SK-N-MC (cell line): ENCODE measurements around the gene RHBDL1.

Experiments used
- DNase-seq: peaks from one replicate; pipeline ENCODE4 v3.0.0-alpha.2; 2011; ENCODE audit warnings: low read depth, low spot score
- H3K27ac ChIP-seq: fragments of 200-600 bp; sonication (generic); 2 replicates; pipeline ENCODE4 v1.5.1; 2016; ENCODE audit warnings: mixed run types
- H3K36me3 ChIP-seq: fragments of 200-600 bp; sonication (generic); 2 replicates; pipeline ENCODE4 v1.6.1; 2017; ENCODE audit warnings: antibody characterized with exemption, low read length, mixed read lengths; ENCODE audit not compliant: insufficient read depth
- H3K4me3 ChIP-seq: fragments of 200-600 bp; sonication (generic); 2 replicates; pipeline ENCODE4 v1.5.1; 2016
- H3K9ac ChIP-seq: fragments of 200-600 bp; sonication (generic); 2 replicates; pipeline ENCODE4 v1.8.0; 2017; ENCODE audit warnings: mixed run types, mixed read lengths; ENCODE audit not compliant: insufficient read length
- H3K9me3 ChIP-seq: fragments of 200-600 bp; sonication (generic); 2 replicates; pipeline ENCODE4 v1.6.1; 2017; ENCODE audit warnings: low read depth, mild to moderate bottlenecking, antibody characterized with exemption, low read length, moderate library complexity, mixed read lengths
- EZH2 ChIP-seq: fragments of 200-600 bp; sonication (generic); IDR thresholded peaks from one replicate; pipeline ENCODE4 v1.6.1; 2017; ENCODE audit warnings: antibody characterized with exemption
- FOXP2 ChIP-seq: optimal IDR thresholded peaks from 2 replicates; pipeline ENCODE3; 2011; ENCODE audit warnings: mild to moderate bottlenecking, moderate library complexity; ENCODE audit not compliant: insufficient read depth; ENCODE audit errors: extremely low read length, control extremely low read depth
- POLR2AphosphoS5 ChIP-seq: IDR thresholded peaks from 2 replicates; pipeline ENCODE4 v1.6.1; 2012; ENCODE audit warnings: mild to moderate bottlenecking, low read depth, low read length, borderline replicate concordance

Gene RHBDL1

DNA sequence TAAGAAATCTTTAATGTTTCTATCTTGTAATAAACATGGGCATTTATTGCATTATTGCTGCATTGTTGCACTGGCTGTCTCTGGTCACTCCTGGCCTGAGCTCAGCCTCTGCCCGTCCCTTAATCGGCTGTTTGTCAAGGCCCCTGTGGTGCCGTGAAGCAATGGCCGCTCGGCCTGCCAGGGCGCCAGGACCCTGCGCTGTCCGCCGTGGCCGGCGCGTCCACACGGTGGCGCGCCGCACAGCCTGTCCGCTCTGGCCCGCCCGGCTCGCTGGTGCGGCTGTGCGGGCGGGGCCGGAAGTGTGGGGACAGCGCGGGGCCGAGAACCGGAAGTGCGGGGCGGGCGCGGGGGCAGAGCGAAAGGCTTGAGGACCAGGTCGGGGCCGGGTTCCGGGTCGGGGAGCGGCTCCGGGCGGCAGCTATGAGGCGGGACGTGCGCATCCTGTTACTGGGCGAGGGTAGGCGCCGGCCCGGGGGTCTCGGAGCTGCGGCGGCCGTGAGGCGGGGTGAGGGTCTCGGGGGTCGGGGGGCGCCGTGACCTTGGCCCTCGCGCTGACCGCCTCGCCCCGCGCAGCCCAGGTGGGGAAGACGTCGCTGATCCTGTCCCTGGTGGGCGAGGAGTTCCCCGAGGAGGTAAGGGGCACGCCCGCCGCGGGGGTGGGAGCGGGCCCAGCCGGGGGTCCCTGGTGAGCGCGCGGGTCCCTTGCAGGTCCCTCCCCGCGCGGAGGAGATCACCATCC lies 7.5 kb upstream of the RHBDL1 start, which contains the start of gene RHOT2:
Gene RHOT2, plus strand, starts transcription at position 353 of the 739 bp plus-strand sequence. Its CDS starts 68 bp downstream, at position 421.
- Histone ChIP-seq H3K27ac (peak within 1 kb of the TSS; percentile 83), H3K4me3 (peak within 1 kb of the TSS; percentile 94), H3K9me3 (no peaks in the 10 kb centered on the region), H3K9ac (peak within 1 kb of the TSS; percentile 98), H3K36me3 (peaks cover 37% of the 10 kb centered on the region; the same call in 1 of the 2 replicates)
- DNase-seq = no peak
- TF ChIP-seq EZH2 = no peak
- peak; percentile 43 for TF ChIP-seq FOXP2
- peak; percentile 86 for TF ChIP-seq POLR2AphosphoS5

DNA sequence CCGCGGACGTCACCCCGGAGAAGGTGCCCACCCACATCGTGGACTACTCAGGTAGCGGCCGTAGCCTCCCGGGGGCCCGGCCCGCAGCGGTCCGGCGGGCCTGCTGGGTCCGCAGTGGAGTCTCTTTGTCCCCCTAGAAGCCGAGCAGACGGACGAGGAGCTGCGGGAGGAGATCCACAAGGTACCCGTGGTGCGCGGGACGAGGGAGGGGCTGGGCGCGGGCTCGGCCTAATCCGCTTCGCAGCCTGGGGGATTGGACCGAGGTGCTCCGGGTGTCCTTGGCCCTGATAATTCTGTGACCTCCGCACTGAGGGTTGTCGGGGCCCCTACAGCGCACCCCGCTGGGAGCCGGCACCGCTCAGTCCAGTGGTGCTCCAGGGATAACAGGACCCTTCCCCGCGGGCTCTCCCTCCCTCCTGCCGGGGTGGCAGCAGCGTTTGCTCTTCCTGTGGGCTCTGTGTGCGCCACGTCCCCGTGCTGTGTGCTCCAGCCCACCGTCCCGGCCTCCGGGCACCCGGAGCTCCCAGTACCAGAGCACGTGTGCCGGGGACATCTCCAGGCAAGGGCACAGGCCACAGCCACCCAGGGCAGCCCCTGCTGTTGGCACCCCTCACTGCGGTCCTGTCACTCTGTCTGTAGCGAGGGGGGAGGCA lies 6.8 kb upstream of the RHBDL1 start:
- no peak for TF ChIP-seq FOXP2
- TF ChIP-seq EZH2 = no peak
- TF ChIP-seq POLR2AphosphoS5 = no peak
- peaks cover 42% of the 10 kb centered on the region; the same call in 1 of the 2 replicates for H3K36me3 ChIP-seq
- peak overlapping the region; percentile 98 for H3K9ac ChIP-seq
- H3K27ac ChIP-seq = peak overlapping the region; percentile 83
- H3K9me3 ChIP-seq = no peaks in the 10 kb centered on the region
- peak overlapping the region; percentile 94 for H3K4me3 ChIP-seq
- DNase-seq = no peak

DNA sequence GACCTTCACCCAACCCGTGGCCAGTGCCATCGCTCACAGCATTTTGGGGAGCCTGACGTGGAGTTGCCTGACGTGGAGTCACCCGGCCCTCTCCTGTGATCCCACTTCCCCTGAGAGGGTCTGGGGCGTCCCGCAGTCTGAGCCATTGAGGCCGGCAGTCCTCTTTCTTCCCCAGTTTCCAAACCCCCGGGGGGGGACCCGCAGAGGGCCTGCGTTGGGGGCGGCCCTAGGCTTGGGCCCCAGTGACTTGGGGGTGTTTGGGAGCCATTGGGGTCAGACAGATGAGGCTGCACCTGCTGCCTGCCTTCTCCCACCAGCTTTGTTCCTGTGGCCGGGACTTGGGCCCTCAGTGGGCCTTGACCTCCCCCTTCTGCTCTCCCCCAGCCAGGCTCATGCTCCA lies 5.8 kb upstream of the RHBDL1 start:
- Histone ChIP-seq H3K9ac (no peak overlapping the region), H3K4me3 (no peak overlapping the region), H3K9me3 (no peaks in the 10 kb centered on the region), H3K27ac (no peak overlapping the region), H3K36me3 (peaks cover 49% of the 10 kb centered on the region; the same call in 1 of the 2 replicates)
- no peak for DNase-seq
- TF ChIP-seq FOXP2 (no peak), EZH2 (no peak), POLR2AphosphoS5 (no peak)

DNA sequence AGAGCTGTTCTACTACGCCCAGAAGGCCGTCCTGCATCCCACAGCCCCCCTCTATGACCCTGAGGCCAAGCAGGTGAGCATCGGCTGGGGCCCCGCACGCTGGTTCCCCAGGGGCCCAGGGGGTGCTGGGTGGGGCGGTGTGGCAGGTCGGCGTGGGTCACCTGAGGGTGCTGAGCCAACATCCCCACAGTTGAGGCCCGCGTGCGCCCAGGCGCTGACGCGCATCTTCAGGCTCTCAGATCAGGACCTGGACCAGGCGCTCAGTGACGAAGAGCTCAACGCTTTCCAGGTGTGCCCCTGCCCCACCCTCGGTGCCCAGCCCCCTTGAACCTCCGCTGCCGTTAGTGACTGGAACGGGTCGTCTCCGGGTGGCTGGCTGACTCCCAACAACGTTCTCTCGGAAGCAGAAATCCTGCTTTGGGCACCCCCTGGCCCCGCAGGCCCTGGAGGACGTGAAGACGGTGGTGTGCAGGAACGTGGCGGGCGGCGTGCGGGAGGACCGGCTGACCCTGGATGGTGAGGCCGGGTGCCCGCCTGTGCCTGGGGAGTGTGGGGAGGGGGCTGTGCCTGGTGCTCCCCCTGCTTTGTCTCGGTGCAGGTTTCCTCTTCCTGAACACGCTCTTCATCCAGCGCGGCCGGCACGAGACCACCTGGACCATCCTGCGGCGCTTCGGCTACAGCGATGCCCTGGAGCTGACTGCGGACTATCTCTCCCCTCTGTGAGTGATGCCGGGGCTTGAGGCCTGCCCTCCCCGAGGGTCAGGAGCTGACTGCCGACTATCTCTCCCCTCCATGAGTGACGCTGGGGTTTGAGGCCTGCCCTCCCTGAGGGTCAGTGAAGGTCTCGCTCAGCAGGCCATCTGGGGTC lies 4.8 kb upstream of the RHBDL1 start:
- TF ChIP-seq POLR2AphosphoS5 (no peak), EZH2 (no peak)
- H3K9me3 ChIP-seq = no peaks in the 10 kb centered on the region
- no peak for DNase-seq
- no peak overlapping the region for H3K27ac ChIP-seq
- no peak overlapping the region for H3K9ac ChIP-seq
- H3K36me3 ChIP-seq = peaks cover 49% of the 10 kb centered on the region; the same call in 1 of the 2 replicates
- no peak overlapping the region for H3K4me3 ChIP-seq

DNA sequence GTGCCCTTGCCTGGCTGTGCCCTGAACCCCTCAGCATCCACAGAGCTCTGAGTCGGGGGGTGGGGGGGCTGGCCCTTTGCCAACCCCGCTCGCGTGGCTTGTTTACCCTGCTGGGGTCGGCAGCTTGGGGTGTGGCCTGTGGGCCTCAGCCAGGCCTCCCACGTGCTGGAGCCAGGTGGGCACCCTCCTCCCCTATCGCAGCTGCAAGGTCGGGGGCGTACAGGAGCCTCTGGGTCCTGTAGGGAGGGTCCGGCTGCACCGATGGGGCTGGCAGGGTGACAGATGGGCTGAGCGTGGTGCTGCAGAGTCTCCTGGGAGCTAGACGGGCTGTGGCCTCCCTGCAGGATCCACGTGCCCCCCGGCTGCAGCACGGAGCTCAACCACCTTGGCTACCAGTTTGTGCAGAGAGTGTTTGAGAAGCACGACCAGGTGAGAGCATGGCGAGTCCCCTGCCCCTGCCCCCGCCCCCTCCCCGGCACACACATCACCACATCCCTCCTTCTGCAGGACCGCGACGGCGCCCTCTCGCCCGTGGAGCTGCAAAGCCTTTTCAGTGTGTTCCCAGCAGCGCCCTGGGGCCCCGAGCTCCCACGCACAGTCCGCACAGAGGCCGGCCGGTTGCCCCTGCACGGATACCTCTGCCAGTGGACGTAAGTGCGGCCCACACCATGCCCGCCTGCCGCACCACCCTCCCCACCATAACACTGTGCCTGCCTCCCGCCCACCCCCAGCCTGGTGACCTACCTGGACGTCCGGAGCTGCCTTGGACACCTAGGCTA lies 3.9 kb upstream of the RHBDL1 start:
- Histone ChIP-seq H3K27ac (no peak overlapping the region), H3K9ac (no peak overlapping the region), H3K9me3 (no peaks in the 10 kb centered on the region), H3K4me3 (no peak overlapping the region), H3K36me3 (peaks cover 49% of the 10 kb centered on the region; the same call in 1 of the 2 replicates)
- TF ChIP-seq POLR2AphosphoS5 (no peak), FOXP2 (no peak), EZH2 (no peak)
- no peak for DNase-seq

DNA sequence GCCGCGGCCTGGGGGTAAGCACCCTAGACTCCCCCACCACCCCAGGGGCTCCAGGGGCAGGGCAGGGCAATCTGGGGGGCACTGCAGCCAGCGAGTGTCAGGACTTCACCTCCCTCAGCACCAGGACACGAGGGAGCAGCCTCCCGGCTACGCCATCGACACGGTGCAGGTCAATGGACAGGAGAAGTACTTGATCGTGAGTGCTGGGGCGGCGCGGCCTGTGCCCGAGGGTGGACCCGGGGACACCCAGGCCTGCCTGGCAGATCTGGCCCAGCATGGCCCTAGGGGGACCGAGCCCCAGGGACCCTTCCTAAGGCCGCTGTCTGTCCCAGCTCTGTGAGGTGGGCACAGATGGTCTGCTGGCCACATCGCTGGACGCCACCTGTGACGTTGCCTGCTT lies 3.1 kb upstream of the RHBDL1 start:
- H3K9me3 ChIP-seq = no peaks in the 10 kb centered on the region
- no peak overlapping the region for H3K27ac ChIP-seq
- no peak overlapping the region for H3K4me3 ChIP-seq
- H3K9ac ChIP-seq = no peak overlapping the region
- DNase-seq = no peak
- no peak for TF ChIP-seq EZH2
- TF ChIP-seq POLR2AphosphoS5 = no peak
- TF ChIP-seq FOXP2 = no peak
- peaks cover 49% of the 10 kb centered on the region; the same call in 1 of the 2 replicates for H3K36me3 ChIP-seq

DNA sequence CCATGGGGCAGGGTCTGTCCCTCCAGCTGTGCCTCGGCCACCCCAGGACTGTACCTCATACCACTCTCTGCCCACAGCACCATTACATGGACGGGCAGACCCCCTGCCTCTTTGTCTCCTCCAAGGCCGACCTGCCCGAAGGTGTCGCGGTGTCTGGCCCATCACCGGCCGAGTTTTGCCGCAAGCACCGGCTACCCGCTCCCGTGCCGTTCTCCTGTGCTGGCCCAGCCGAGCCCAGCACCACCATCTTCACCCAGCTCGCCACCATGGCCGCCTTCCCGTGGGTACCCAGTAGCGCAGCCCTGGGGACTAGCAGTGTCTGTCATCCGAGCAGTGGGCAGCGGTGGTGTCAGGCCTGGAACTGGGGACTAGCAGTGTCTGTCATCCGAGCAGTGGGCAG lies 2.6 kb upstream of the RHBDL1 start:
- Histone ChIP-seq H3K4me3 (no peak overlapping the region), H3K9ac (no peak overlapping the region), H3K27ac (no peak overlapping the region), H3K9me3 (no peaks in the 10 kb centered on the region), H3K36me3 (peaks cover 49% of the 10 kb centered on the region; the same call in 1 of the 2 replicates)
- no peak for DNase-seq
- TF ChIP-seq EZH2 = no peak
- no peak for TF ChIP-seq POLR2AphosphoS5
- TF ChIP-seq FOXP2 = no peak
